ENCODE measurements around the gene FYN. TPM values are rescaled to one million over a fixed set of nuclear protein-coding genes. Genes with fewer than 3 reads are reported as not detected.

FYN gene
- total and polyA plus RNA-seq, 2 of the 8 experiments (the other 6 are each of a cell fraction or from before 2014, with no cell fraction given) = 46.8 to 97.2 TPM

- Histone ChIP-seq H2BK20ac (ENCODE audit: low read length) (no peak overlapping the region), H3K9ac (replicated peaks in 1 of 4; ENCODE audit: extremely low read depth in 1 of 4, low read depth in 3 of 4, low read length in 3 of 4) (peak overlapping the region in 1 of 4 experiments; percentile 17; a peak in 2 of 7 replicates)
- TF ChIP-seq BACH1 (IDR thresholded peaks at IDR 0.05; ENCODE audit: low read length) = no peak
- no peak for TF ChIP-seq ASH2L (IDR thresholded peaks at IDR 0.05; ENCODE audit: low read length)
- no peak for TF ChIP-seq SIRT6 (IDR thresholded peaks at IDR 0.05; ENCODE audit: low read length)
- TF ChIP-seq JUND (IDR thresholded peaks at IDR 0.05; ENCODE audit: low read length) = no peak
- TF ChIP-seq ATF3 (IDR thresholded peaks at IDR 0.05; ENCODE audit: insufficient read depth, low read depth, low read length) = no peak
- no peak for TF ChIP-seq CTBP2 (IDR thresholded peaks at IDR 0.05; ENCODE audit: borderline replicate concordance, insufficient read depth, insufficient read length, low read length)
- TF ChIP-seq POLR2A (IDR thresholded peaks at IDR 0.05; ENCODE audit: control extremely low read depth in 1 of 2, low read depth in 2 of 2, low read length in 2 of 2) = no peak
- TF ChIP-seq ZNF274 (IDR thresholded peaks at IDR 0.05; ENCODE audit: borderline replicate concordance, extremely low read depth, low read length) = no peak
- TF ChIP-seq GTF2F1 (IDR thresholded peaks at IDR 0.05; ENCODE audit: borderline replicate concordance, low read depth, low read length) = no peak
- no peak for TF ChIP-seq KDM4A (IDR thresholded peaks at IDR 0.05; ENCODE audit: low read depth, low read length, severe bottlenecking)
- TF ChIP-seq SP2 (IDR thresholded peaks at IDR 0.05; ENCODE audit: low read length) = no peak
- no peak for TF ChIP-seq RAD21 (IDR thresholded peaks at IDR 0.05 in 1 of 2, conservative IDR thresholded peaks at IDR 0.05 in 1 of 2; ENCODE audit: low read depth in 2 of 2, low read length in 2 of 2)
- TF ChIP-seq EGR1 (IDR thresholded peaks at IDR 0.05; ENCODE audit: borderline replicate concordance, low read depth, low read length) = no peak
- no peak for TF ChIP-seq EP300 (IDR thresholded peaks at IDR 0.05; ENCODE audit: borderline replicate concordance in 1 of 2, low read depth in 2 of 2, low read length in 2 of 2)
These were observed 38.2 kb upstream of the FYN start for GRCh38 chr6:111911428-111911827.

More at GRCh38 chr6:111911428-111911827, 38.2 kb upstream of the FYN start:
- Histone ChIP-seq H3K14ac (ENCODE audit: insufficient read length) (no peak overlapping the region), H3K23me2 (ENCODE audit: low read depth, low read length) (peaks cover 3% of the 10 kb centered on the region; the same call in 1 of the 2 replicates), H3K9me3 (ENCODE audit: insufficient read depth in 2 of 2, low read depth in 1 of 2, low read length in 1 of 2) (no peaks in the 10 kb centered on the region; a peak in 1 of 4 replicates), H2BK12ac (ENCODE audit: low read depth, low read length) (no peak overlapping the region), H3K79me2 (ENCODE audit: control insufficient read depth in 1 of 2, insufficient read depth in 2 of 2, low read length in 2 of 2) (no peaks in the 10 kb centered on the region), H3K23ac (ENCODE audit: insufficient read length) (no peak overlapping the region), H2BK5ac (ENCODE audit: low read depth, low read length) (no peak overlapping the region), H2AFZ (ENCODE audit: low read length) (peak overlapping the region; percentile 57; the same call in 1 of the 2 replicates), H3K36me3 (ENCODE audit: control insufficient read depth in 2 of 4, insufficient read depth in 4 of 4, low read length in 3 of 4) (no peaks in the 10 kb centered on the region), H2BK120ac (replicated peaks; ENCODE audit: low read depth, low read length) (no peak overlapping the region), H3K4me1 (replicated peaks in 1 of 4; ENCODE audit: control insufficient read depth in 3 of 4, insufficient read depth in 4 of 4, low read length in 3 of 4) (no peaks in the 10 kb centered on the region; a peak in 1 of 7 replicates), H4K5ac (ENCODE audit: insufficient read length, low read depth, low read length) (no peak overlapping the region), H3K4ac (replicated peaks; ENCODE audit: insufficient read length, low read depth, low read length) (no peak overlapping the region), H3K27me3 (replicated peaks in 1 of 4; ENCODE audit: control insufficient read depth in 3 of 4, extremely low read depth in 1 of 4, insufficient read depth in 3 of 4, low read length in 3 of 4) (no peaks in the 10 kb centered on the region), H4K91ac (replicated peaks; ENCODE audit: insufficient read length, low read length) (no peak overlapping the region), H2BK15ac (ENCODE audit: low read length) (no peak overlapping the region), H3K79me1 (ENCODE audit: low read depth, low read length) (no peaks in the 10 kb centered on the region), H3K27ac (ENCODE audit: low read depth, low read length) (no peak overlapping the region), H3K4me3 (ENCODE audit: extremely low read depth in 1 of 4, insufficient read depth in 2 of 4, low read depth in 3 of 4, low read length in 4 of 4) (no peak overlapping the region), H3K56ac (replicated peaks; ENCODE audit: insufficient read length, low read depth, low read length) (no peak overlapping the region), H2AK5ac (ENCODE audit: low read depth, low read length) (no peak overlapping the region), H3K18ac (ENCODE audit: extremely low read depth, low read length) (no peak overlapping the region), H4K8ac (ENCODE audit: extremely low read depth, insufficient read depth, low read length) (no peak overlapping the region), H3K4me2 (ENCODE audit: insufficient read depth in 1 of 2, low read depth in 2 of 2, low read length in 2 of 2) (no peak overlapping the region), H4K20me1 (replicated peaks in 1 of 2; ENCODE audit: control insufficient read depth in 1 of 2, insufficient read depth in 2 of 2, low read length in 2 of 2) (no peaks in the 10 kb centered on the region)
- POLR2A ChIA-PET (ENCODE audit: partially characterized antibody) = interaction anchor here (1.0 to 2.1 kb wide), 2 partner anchors 9 to 13 kb away, joined by 3 to 8 read pairs; no protein-coding TSS in a partner anchor
- WGBS, 2 experiments (ENCODE audit: extremely low coverage in 1 of 2, insufficient coverage in 1 of 2, insufficient read length in 1 of 2, insufficient replicate concordance in 2 of 2, low coverage in 1 of 2, low lambda C conversion rate in 2 of 2, missing lambda C conversion rate in 1 of 2) = 91% methylated on average over 7 of the region's 7 CpGs; no CpG with 5 or more reads in 1 of the 2 experiments
- FAIRE-seq (no peak), DNase-seq (ENCODE audit: low read depth in 1 of 2, low spot score in 2 of 2) (no peak)
- CTCF ChIA-PET (ENCODE audit: partially characterized antibody) = interaction anchor here (1.7 kb wide), 1 partner anchor 189 kb away, joined by 4 read pairs; no protein-coding TSS in a partner anchor
